Measurements from ENCODE around the gene CDH23. TPM values are rescaled to one million over a fixed set of nuclear protein-coding genes. Genes with fewer than 3 reads are reported as not detected.

The CDH23 gene
- total RNA-seq, 6 donors from 2014 or later: 4.7 to 29.3 (median 10.4) TPM

DNA sequence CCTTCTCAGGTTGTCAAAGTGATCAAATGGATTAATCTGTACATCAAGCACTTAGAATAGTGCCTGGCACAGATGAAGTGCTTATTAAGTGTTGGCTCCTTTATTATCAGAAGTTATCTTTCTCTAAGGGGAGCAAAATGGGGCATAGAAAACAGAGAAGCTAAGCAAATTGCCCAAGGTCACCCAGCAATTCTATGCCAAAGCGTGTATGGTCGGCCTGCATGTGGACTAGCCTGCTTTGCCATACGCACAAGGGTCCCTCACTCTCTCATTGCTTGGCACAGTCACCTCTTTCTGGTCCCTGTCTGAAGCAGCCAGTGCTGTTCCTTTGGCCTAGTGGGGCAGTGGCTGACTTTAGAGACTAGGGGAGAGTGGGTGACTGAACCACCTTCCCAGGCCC is 45.3 kb downstream of the CDH23 start:
- Histone ChIP-seq H3K27me3 (no peaks in the 10 kb centered on the region), H3K9me3 (no peaks in the 10 kb centered on the region), H3K27ac (no peak overlapping the region), H3K4me1 (no peaks in the 10 kb centered on the region), H3K4me3 (no peak overlapping the region), H3K36me3 (no peaks in the 10 kb centered on the region)
- ATAC-seq (ENCODE audit: low FRiP score in 2 of 2) (no peak), DNase-seq (no peak)
- no peak for TF ChIP-seq EP300 (IDR thresholded peaks at IDR 0.05)
- TF ChIP-seq, protein P1, sequence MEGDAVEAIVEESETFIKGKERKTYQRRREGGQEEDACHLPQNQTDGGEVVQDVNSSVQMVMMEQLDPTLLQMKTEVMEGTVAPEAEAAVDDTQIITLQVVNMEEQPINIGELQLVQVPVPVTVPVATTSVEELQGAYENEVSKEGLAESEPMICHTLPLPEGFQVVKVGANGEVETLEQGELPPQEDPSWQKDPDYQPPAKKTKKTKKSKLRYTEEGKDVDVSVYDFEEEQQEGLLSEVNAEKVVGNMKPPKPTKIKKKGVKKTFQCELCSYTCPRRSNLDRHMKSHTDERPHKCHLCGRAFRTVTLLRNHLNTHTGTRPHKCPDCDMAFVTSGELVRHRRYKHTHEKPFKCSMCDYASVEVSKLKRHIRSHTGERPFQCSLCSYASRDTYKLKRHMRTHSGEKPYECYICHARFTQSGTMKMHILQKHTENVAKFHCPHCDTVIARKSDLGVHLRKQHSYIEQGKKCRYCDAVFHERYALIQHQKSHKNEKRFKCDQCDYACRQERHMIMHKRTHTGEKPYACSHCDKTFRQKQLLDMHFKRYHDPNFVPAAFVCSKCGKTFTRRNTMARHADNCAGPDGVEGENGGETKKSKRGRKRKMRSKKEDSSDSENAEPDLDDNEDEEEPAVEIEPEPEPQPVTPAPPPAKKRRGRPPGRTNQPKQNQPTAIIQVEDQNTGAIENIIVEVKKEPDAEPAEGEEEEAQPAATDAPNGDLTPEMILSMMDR (IDR thresholded peaks at IDR 0.05): no peak
- TF ChIP-seq POLR2A (IDR thresholded peaks at IDR 0.05): no peak
- no peak for TF ChIP-seq POLR2AphosphoS5 (IDR thresholded peaks at IDR 0.05)
- 96 to 98% methylated on average over 3 of the region's 3 CpGs for whole genome bisulfite sequencing, 2 donors

GRCh38 chr10:71442859-71443570 is 46.3 kb downstream of the CDH23 start:
- Histone ChIP-seq H3K4me3 (no peak overlapping the region), H3K9me3 (no peaks in the 10 kb centered on the region), H3K36me3 (no peaks in the 10 kb centered on the region), H3K27ac (no peak overlapping the region), H3K27me3 (no peaks in the 10 kb centered on the region), H3K4me1 (no peaks in the 10 kb centered on the region)
- TF ChIP-seq EP300 (IDR thresholded peaks at IDR 0.05): no peak
- TF ChIP-seq POLR2AphosphoS5 (IDR thresholded peaks at IDR 0.05): no peak
- TF ChIP-seq, protein P1 (IDR thresholded peaks at IDR 0.05): no peak
- no peak for TF ChIP-seq POLR2A (IDR thresholded peaks at IDR 0.05)
- ATAC-seq (ENCODE audit: low FRiP score in 2 of 2): no peak
- 86 to 94% methylated on average over 6 to 15 of the region's 15 CpGs for WGBS, 2 donors
- DNase-seq: peak in 1 of 2 donors; percentile 61

DNA sequence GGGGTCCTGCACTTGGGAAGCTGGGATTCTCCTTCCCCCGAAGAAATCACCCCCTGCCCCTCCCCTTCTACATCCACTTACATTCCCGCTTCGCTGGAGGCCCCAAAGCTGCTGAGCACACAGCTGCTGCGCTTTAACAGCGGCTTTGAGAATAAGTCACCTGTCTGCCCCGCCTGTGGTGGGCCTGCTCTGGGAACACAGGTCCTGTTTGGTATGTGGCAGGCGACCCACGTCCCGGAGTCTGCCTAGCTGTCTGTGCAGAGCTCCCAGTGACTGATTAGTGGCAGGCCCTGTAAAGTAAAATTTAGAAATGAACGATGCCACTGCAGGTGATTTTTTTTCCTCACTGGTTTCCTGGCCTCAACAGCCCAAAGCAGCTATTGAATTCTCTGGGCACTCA is 47.0 kb downstream of the CDH23 start:
- ATAC-seq (ENCODE audit: low FRiP score in 2 of 2) (no peak), DNase-seq (no peak)
- Histone ChIP-seq H3K27ac (no peak overlapping the region), H3K4me1 (no peaks in the 10 kb centered on the region), H3K4me3 (no peak overlapping the region), H3K27me3 (no peaks in the 10 kb centered on the region), H3K9me3 (no peaks in the 10 kb centered on the region), H3K36me3 (no peaks in the 10 kb centered on the region)
- WGBS, 2 donors: 61 to 69% methylated on average over 10 of the region's 10 CpGs
- TF ChIP-seq POLR2A (IDR thresholded peaks at IDR 0.05): no peak
- TF ChIP-seq EP300 (IDR thresholded peaks at IDR 0.05): no peak
- TF ChIP-seq, protein P1 (IDR thresholded peaks at IDR 0.05): no peak
- no peak for TF ChIP-seq POLR2AphosphoS5 (IDR thresholded peaks at IDR 0.05)

- DNase-seq (no peak), ATAC-seq (ENCODE audit: low FRiP score in 2 of 2) (no peak)
- H3K9me3 ChIP-seq: no peaks in the 10 kb centered on the region
- no peaks in the 10 kb centered on the region for H3K36me3 ChIP-seq
- WGBS, 2 donors: 71 to 77% methylated on average over 4 of the region's 4 CpGs
- H3K27ac ChIP-seq: no peak overlapping the region
- no peaks in the 10 kb centered on the region for H3K4me1 ChIP-seq
- no peak overlapping the region for H3K4me3 ChIP-seq
- TF ChIP-seq, protein P1 (IDR thresholded peaks at IDR 0.05): no peak
- no peak for TF ChIP-seq POLR2A (IDR thresholded peaks at IDR 0.05)
- H3K27me3 ChIP-seq: no peaks in the 10 kb centered on the region
Observed at GRCh38 chr10:71444284-71445054, 47.7 kb downstream of the CDH23 start.

Data from upper lobe of left lung (tissue), 6 donors.